HG03521 (cell line): Measurements from ENCODE around the gene ZSWIM6.

ENCODE experiments used
- ATAC-seq: cut with Tn5 transposase; IDR thresholded peaks from one replicate; pipeline ENCODE4 v1.9.1; 2021; ENCODE audit warnings: mild to moderate bottlenecking, moderate library complexity; ENCODE audit not compliant: unreplicated experiment

The ZSWIM6 gene

DNA sequence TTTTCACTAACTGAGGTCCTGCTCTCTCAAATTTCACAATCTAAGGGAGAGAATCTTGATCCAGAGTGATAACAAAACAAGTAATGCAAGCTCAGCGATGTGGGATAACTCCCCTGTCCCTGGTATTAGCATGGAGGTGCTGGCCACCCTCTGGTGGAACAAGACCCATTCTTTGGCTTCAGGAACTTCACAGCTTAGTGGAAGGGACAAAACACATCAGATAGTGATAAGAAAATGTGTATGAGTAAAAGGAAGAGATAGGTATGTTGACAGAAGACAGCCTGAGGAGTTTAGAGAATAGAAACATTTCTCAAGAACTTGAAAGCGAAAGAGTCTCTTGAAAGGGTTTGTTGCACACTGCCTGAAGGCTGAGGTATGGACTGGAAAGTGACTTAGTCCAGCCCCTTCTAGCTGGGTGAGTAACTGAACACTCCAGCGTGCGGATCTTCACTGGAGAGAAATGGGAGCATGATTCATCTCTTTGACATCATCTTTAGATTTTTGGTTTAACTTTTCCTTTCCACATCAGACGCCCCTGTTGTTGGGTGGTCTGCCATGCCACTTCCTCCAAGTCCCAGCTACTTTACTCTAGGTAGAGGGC, 25.4 kb upstream of the ZSWIM6 start:
- ATAC-seq: peak; percentile 70

DNA sequence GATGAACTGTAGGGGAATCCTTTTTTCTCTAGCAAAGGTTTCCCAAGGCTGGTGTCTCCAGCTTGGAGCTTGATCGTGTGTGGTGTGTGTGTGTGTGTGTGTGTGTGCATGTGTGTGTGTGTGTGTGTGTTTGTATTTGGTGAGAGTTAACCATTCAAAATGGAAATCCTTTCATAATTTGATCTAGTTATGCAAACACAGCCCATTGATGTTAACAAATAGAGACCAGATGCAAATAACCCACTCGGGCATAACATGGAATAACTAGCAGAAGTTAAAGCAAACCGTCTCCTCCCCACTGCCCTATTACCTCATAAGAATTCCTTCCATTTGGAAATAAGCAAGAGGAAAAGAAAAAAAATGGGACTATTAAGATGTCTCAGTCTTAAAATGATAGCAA, 24.9 kb upstream of the ZSWIM6 start:
- no peak for ATAC-seq

DNA sequence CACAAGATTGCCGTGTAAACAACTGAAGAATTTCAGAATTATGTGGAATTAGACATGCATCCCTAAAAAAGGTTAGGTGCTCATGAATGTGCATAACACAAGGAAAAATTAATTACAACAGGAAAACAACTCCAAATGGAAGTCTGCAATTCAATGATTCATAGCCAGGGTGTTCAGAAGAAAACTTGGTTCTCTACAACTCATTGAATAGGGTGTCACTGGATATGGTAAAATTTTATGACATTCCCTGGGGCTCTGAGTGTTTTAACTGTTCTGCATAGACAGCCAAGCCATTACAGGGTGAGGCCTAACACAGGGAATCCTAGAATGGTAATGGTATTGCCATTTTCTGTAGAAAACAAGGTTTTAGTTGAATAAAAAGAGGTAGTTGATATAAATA, 24.4 kb upstream of the ZSWIM6 start:
- no peak for ATAC-seq

DNA sequence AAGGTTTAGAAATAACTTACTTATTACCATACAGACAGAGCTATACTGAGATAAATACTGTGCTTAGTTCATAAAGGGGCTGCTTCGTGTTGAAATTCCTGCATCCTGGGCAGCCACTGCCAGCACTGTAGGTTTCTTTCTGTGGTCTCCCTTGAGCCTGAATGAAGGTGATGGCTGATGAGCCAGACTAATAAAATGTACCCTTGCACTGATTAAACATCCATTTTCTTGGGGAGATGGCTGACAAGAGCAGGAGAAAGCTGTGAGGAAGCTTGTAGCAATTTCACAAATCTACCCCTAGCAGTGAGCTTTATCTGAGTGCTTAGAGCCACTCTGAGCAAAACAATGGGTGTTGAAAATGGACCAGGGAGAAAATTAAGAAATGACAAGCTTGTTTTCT, 23.3 kb upstream of the ZSWIM6 start:
- ATAC-seq: no peak

DNA sequence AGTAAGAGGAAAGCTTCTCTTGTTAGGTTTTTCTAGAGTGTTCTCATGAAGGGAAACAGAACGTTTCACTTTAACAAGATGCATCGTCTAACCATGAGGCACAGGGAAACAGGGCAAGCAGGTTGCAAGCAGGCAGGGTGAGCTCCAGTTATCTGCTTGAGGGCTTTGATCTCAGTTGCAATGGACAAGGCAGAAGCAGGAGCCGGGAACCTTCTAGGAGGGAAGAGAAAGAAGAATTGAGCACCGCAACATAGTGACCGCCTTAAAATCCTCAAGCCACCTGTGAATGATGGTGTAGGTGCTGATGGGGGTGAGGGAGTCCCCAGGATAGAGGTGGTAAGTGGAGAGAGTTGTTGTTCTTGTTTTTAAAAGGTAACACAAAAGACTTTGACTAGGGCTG, 22.9 kb upstream of the ZSWIM6 start:
- ATAC-seq: no peak

DNA sequence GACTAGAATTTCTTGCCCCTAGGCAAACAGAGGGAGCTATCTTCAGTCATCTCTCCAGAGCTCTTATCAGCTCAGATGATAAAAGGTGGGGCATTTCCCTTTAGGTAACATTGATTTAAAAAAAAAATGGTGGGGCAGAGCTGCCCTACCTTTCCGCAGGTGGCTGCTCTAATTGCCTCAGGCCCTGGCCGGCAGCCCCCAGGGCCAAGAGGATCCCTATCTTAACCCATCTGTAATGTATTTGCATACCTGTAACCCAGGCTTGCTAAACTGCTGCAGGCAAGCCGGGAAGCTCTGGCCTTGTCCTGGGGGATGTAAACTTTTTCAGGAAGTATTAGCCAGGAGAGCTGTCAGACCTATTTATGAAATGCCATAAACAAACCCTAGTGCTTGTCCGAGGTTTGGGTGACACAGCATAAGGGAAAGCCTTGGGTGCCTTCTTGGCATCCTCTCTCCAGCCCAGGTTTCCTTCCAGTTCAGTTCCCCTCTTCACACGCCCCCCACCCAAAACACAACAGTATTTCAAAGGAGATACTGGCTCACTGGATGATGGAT, 20.9 kb upstream of the ZSWIM6 start:
- no peak for ATAC-seq

DNA sequence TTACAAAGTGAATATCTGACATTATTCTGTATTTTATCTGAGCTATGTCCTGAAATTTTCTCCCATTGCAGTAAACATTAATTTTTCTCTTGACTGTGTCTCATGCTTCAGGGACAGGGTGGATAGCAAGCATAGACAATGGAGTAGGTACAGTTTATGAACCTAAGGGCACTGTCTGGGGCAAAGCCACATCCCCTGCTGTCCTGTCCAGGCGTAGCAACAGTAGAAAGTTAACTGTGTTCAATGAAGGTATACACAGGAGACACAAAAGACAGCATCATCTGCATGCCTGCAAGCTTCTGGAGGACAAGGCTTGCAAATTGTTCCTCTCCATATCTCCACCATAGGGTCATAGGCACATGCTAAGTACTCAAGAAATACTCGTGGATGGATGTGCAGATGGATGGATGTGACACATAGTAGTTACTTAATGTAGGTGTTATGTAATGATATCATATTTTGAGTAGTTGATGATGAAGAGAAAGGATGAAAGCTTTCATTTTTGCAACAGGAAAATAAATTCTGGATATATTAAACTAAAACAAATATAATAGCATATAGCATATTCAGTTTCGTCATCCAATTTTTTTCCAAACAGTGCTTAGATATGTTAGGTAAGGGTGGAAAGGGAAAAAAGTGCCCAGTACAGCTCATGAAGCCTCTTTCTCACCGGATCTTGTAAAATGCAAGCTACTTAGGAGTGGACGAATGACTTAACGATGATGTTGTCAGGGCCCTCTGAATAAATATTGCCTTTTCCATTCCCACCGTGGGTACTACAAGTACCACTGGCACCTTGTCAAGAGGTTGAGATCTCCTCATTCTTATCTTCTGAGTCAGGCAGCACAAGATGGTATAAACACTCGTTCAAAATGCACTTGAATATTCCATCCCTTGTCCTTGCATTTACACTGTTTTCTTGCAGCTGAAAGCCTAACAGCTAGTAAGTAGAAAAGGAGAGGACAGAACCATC, 19.9 kb upstream of the ZSWIM6 start:
- no peak for ATAC-seq

DNA sequence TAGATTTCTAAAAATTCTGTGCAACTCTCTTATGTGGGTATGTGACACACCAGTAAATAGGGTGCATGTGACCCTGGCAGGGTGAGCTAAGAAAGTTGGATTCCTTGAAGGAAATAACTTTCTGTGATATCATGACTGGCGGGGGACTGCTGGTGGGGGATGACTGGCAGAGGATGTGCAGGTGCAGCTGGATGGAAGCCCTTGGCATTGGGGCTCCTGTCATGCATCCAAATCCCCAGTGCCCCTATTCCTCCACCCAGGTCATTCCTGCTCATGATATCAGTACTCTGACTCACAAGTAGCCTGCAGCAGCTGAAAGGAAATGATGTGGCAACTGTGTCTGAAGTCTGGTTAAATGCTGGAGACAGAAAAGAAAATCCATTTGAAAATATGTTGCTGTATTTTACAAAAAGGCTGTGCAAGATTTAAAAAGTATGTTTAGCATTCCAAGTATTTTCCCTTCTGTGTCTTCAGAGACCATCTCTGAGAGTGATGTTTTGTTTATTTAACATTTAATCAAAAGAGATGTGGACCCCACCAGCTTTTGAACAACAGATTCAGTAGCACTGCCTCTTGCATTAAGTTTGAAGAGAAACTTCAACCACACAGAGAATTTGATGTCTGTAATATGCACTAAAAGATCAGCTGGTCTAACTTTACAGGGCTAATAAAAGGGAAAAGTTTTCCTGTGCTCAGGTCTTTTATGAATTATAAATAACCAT, 17.9 kb upstream of the ZSWIM6 start:
- no peak for ATAC-seq

DNA sequence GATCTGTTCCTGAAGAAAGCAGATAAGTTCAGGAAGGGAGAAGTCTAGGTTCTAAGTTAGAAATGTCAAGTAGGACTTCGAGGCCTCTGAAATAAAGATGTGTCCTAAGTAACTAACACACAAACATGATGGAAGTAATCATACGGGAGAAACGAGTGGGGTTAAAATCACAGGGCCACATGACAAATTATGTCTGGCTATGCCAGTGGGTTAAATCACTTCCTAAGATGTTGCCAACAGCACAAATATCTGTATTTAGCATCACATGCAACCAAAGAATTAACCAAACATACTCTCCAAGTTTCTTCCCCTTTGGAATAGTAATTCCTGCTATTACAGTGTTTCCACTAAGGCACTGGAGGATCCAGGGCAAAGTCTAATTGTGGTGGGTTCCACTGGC, 13.7 kb upstream of the ZSWIM6 start:
- no peak for ATAC-seq

DNA sequence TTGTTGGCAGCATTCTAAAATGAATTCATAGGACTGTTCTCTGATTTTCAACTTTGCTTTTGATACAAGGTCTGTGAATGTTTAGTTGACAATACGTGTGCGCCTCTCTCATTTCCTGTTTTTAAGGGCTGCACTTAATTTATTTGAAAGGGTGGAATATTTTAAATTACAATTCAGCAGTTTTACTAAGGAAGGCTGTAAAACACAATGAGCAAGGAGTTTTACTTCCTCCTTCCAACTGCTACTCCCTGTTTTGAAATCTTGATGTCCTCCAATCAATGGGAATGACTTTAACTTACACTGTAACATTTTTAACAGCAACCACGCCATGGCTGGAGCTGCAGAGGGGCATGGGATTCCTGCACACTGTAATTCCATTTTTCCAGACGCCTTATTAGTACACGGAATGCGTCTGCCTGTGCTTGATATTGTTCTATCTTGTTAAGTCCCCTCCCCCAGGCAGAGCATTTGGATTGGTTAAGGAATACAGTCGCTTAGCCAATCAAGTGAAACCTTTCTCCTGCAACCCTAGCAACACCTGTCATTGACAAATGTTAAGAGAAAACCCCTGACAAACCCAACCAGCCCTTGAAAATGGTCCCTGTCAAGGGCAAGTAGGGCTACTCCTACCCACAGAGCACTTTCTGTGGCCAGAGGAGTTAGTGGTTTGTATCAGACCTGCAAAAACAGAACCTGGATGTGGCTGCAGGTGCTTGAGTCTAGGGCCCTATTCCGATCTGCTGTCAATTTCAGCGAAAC, 12.5 kb upstream of the ZSWIM6 start:
- ATAC-seq: peak; percentile 98

DNA sequence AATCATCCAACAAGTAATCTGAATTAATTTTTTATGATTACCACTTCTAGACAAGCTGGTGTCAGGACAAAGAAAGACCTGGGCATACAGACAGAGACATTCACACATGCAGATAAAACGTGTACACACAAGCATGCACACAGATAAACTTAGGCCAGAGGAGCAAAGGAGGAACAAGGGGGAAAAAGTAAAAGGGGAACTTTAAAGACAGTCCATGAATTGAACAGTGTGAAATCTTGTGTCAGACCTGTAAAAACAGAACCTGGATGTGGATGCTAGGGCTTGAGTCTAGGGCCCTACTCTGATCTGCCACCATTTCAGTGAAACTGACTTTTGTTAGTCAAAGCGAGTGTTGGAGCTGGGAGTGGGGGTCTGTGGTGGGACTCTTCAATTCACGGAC, 11.2 kb upstream of the ZSWIM6 start:
- no peak for ATAC-seq

DNA sequence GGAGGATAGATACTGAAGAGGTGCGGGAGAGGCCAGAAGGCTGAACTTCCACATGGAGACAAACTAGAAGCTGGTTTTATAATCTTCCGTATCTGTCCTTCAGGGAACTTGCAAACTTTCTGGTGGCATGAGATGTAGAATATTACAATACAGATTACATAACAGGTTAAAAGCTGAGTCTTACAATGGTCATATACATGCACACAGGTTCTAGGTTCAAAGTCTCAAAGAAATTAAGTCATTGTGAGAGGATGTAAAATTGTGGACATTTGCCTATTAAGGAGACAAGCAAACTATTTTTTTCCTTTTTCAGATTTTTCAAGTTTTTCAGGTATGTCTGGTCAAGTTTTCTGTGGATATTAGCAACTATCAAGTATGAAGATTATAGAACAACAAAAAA, 10.4 kb upstream of the ZSWIM6 start:
- no peak for ATAC-seq

DNA sequence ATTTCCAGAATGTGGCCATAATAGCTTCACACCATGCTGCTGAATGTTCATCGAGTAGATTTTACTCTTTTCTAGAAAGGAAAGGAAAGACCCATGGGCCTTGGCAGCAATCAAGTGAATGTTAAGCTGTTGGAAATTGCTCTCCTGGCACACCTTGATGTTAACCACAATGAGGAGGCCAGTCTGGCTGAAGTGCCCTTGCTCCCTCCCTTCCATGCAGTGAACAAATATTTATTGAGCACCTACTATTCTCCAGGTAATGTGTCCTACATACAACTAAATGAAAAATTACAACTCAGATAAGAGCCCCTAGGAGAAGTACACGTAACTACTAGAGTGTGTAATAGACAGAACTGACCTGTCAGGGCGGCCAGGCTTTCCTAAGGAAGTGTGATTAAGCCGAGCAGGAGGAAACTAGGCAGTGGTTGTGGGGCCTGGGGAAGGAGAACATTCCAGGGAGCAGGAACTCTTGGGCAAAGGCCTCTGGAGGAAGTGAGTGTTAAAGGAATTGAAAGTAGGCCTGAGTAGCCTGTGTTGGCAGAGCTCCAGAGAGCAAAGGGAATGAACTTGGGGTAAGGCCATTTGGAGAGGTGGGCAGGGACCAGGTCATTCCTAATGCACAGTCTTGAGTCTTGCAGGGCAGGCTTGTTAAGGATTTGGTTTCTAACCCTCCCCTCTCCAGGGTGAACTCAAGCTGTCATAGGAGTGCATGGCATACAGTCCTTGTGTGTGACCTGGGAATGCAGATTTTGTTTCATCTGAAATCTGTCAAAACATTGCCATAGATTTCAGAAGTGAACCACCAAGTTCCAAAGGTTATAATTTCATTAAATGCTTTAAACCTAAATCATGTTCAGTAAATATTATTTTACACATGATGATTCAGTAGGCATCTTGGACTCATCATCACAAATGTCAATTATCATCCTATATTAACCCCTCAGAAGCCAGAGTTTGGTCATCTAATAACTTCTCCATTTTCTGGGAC, 9.0 kb upstream of the ZSWIM6 start:
- no peak for ATAC-seq

DNA sequence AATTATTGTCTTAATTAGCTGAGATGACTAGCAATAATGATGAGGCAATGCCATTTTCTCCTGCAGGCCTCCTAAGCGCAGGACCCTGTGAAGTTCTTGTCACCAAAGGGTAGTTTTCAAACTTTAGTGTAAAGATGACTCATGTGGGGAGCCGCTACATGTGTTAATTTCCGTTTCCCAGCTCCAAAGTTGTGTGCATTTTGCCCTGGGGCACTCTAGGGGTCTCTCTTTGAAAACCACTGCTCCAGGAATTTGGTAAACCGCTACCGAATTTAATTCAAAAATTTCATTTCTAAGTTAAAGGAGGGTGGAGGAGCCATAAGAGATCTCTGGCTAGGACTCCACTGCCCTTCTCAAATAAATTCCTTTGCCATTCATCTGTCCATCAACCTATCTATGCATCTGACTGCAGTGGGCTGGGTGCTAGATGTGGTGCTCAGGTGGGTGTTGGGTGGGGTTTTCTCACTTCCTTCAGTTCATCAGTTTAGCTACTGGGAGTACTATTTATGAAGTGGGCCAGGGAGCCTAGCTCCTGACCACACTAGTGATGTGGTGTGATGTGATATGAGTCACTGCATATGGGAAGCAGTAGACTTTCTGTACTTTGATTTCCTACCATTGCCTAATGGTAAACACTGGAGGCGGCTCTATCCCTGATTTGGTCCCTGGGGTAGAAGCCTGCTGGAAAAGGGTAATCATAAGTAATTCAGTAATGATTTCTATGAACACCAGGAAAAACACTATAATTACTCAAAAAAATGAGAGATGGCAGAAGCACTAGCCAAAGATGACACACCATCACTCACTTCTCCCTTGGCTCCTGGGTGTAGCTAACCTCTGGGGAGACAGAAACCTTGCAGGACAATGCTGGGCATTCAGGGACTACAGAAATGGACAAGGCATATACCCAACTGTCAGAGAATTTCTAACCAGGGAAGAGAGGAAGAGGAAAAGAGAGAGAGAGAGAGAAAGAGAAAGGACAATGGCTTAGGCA, 4.0 kb upstream of the ZSWIM6 start:
- peak; percentile 19 for ATAC-seq

DNA sequence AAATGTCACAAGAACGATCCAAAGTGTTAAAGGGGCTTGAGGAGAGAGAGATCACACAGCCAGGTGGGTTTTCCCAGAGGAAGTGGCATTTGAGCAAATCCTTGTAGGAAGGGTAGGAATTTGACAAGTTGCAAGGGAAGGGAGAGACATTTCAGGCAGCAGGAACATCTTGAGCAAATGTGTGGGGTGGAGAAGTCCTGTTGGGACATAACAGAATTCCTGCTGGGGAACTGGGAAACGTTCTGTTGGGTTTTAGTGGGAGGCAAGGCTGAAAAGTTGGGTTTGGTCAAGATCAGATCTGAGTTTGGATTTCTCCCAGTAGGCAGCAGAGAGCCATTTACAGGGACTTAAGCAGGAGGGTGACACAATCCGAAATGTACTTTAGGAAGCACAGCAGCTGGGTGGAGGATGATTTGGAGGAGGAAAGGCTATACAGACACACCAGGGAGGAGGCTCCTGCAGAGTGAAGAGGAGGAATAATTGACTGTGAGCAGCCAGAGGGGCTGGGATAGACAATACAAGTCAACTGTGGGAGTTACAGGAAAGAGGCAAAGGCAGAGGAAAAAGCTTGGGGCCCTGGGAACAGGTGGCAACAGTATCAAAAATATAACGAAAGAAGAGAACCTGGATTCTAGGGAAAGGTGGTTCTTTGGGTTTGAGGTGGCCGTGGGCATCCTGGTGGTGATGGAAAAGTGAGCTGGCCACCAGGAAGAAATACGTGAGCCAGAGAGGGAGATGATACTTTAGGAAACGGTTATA, 3.1 kb upstream of the ZSWIM6 start:
- no peak for ATAC-seq

DNA sequence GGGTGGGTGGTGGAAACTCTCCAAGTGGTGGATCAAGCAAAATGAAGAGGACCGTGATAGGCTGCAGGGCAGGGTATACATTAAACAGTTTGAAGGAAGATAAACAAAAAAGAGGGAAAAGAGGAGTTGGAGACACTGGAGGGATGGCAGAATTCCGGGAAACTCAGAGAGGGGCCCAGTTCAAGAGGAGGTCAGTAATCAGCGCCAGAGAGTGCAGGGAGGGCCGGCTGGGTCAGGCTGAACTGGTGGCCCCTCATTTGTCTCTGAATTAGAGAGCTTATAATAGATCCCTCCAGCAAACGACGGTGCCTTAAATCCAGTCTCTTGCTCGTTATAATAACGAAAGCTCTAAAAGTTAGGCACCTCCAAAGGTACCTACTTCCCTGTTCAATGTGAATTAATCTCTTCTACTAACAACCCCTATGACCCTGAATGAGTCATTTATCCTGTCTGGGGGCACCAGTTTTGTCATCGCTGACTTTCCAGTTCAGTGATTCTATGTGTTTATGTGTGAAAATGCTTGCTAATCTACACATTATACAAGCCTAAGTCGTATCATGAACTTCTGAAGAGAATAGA, 2.4 kb upstream of the ZSWIM6 start:
- ATAC-seq: no peak

DNA sequence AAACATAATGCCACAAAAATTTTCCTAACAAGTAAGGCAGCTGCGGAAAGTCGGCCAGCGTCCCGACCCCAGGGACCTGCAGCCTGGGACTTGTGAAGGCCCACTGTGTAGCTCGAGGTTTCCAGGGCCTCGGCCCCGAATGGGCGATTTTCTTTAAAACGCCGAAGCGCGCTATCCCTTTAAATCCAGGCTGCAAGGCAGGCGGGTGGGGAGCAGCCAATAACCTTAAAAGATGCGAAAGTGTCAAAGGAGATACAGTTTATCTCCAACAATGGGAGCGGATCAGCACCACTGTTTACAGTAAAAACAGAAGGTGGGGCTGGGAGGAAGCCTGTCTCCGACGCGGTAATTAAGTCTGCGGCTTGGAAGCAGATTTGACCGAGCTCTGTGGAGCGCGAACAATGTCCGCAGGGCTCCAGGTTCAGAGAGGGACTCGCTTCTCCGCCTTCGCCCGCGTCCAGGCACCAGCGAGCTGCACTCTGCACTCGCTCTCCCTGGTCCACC, 1.7 kb upstream of the ZSWIM6 start:
- no peak for ATAC-seq
